Hepatocyte (in vitro differentiated cells): Measurements from ENCODE around the gene LCE1C. TPM values are rescaled to one million over a fixed set of nuclear protein-coding genes. Genes with fewer than 3 reads are reported as not detected.

Experiments
- DNase-seq: peaks from one replicate; pipeline ENCODE4 v3.0.0-alpha.2; 2016; ENCODE audit warnings: low spot score
- H2AFZ ChIP-seq: fragments of 200-600 bp; sonication (generic); 2 replicates; pipeline ENCODE4 v1.6.0; 2016; ENCODE audit warnings: antibody characterized with exemption, mild to moderate bottlenecking
- H3K27ac ChIP-seq: fragments of 200-600 bp; sonication (generic); 2 replicates; pipeline ENCODE4 v1.5.1; 2016; ENCODE audit warnings: mild to moderate bottlenecking
- H3K27me3 ChIP-seq: fragments of 200-600 bp; sonication (generic); 2 replicates; pipeline ENCODE4 v1.6.1; 2016
- H3K36me3 ChIP-seq: fragments of 200-600 bp; sonication (generic); replicated peaks from 2 replicates; pipeline ENCODE4 v1.5.1; 2016; ENCODE audit warnings: low read depth; ENCODE audit not compliant: insufficient read depth
- H3K4me1 ChIP-seq: fragments of 200-600 bp; sonication (generic); 2 replicates; pipeline ENCODE4 v1.5.1; 2016; ENCODE audit warnings: mild to moderate bottlenecking, moderate library complexity; ENCODE audit not compliant: insufficient read depth
- H3K4me2 ChIP-seq: fragments of 200-600 bp; sonication (generic); 2 replicates; pipeline ENCODE4 v1.6.0; 2016
- H3K4me3 ChIP-seq: fragments of 200-600 bp; sonication (generic); 2 replicates; pipeline ENCODE4 v1.5.1; 2016; ENCODE audit warnings: mild to moderate bottlenecking
- H3K79me2 ChIP-seq: fragments of 200-600 bp; sonication (generic); 2 replicates; pipeline ENCODE4 v1.6.0; 2017; ENCODE audit warnings: mild to moderate bottlenecking
- H3K9me2 ChIP-seq: fragments of 200-600 bp; sonication (generic); replicated peaks from 2 replicates; pipeline ENCODE4 v1.6.0; 2017; ENCODE audit warnings: mild to moderate bottlenecking; ENCODE audit not compliant: insufficient read depth
- H3K9me3 ChIP-seq: fragments of 200-600 bp; sonication (generic); 2 replicates; pipeline ENCODE4 v1.5.1; 2016; ENCODE audit warnings: low read depth, mild to moderate bottlenecking
- H4K20me1 ChIP-seq: fragments of 200-600 bp; sonication (generic); 2 replicates; pipeline ENCODE4 v1.6.0; 2016; ENCODE audit warnings: mild to moderate bottlenecking; ENCODE audit not compliant: insufficient read depth, poor library complexity, severe bottlenecking
- CTCF ChIP-seq: fragments of 200-600 bp; sonication (generic); IDR thresholded peaks from 2 replicates; pipeline ENCODE4 v1.5.1; 2016; ENCODE audit warnings: antibody characterized with exemption, mild to moderate bottlenecking; ENCODE audit not compliant: poor library complexity
- EZH2 ChIP-seq: fragments of 200-600 bp; sonication (generic); IDR thresholded peaks from 2 replicates; pipeline ENCODE4 v1.6.1; 2016; ENCODE audit warnings: antibody characterized with exemption, mild to moderate bottlenecking, borderline replicate concordance
- EZH2phosphoT487 ChIP-seq: fragments of 200-600 bp; sonication (generic); IDR thresholded peaks from one replicate; pipeline ENCODE4 v1.6.1; 2018; ENCODE audit warnings: antibody characterized with exemption, mild to moderate bottlenecking, low read depth, moderate library complexity; ENCODE audit not compliant: unreplicated experiment, severe bottlenecking
- WGBS: methylation state at CpG from one replicate; pipeline ENCODE4 v1.1.6; 2016; ENCODE audit warnings: low lambda C conversion rate; ENCODE audit errors: missing lambda C conversion rate; 5-methylcytosine and 5-hydroxymethylcytosine counted together
- polyA plus RNA-seq: library from polyadenylated mRNA; unstranded; fragments of >200 nt; fragmentation: Nextera tagmentation; extraction: Ambion mirVana; gene quantifications from 2 replicates; pipeline ENCODE4 v1.2.1, GENCODE V29; 2016
- total RNA-seq: library from RNA; depleted of rRNA; stranded (reverse); fragments of >200 nt; gene quantifications from 2 replicates; pipeline ENCODE4 v1.2.3, GENCODE V29; 2014

LCE1C gene
- total and polyA plus RNA-seq, 2 experiments from 2014 or later, result not detected

DNA sequence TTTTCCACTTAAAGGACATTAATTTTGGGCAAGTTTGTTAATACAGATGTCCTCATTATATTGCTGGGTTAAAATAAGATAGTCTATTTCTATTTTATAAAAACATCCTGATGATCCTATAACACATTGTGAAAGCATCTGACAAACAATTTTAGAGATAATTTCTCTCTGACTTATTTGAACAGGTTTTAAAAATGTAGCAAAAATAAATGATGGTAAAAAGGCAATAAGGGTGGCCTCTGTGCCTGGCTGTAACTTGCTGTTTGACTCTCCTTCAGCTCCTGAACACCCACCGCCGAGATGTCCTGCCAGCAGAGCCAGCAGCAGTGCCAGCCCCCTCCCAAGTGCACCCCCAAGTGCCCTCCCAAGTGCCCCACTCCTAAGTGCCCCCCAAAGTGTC lies 20.7 kb upstream of the LCE1C start, which contains the start of gene LCE1A:
Gene LCE1A, plus strand, starts transcription at position 301 of the 400 bp plus-strand sequence. Its CDS starts 0 bp downstream, at position 301.
- DNase-seq, result no peak
- Histone ChIP-seq H3K27ac (no peak within 1 kb of the TSS), H3K9me3 (no peaks in the 10 kb centered on the region), H3K79me2 (no peaks in the 10 kb centered on the region), H3K4me3 (no peak within 1 kb of the TSS), H3K36me3 (no peaks in the 10 kb centered on the region), H2AFZ (no peak within 1 kb of the TSS), H4K20me1 (no peaks in the 10 kb centered on the region), H3K4me1 (no peaks in the 10 kb centered on the region), H3K9me2 (no peaks in the 10 kb centered on the region), H3K4me2 (no peak within 1 kb of the TSS), H3K27me3 (no peaks in the 10 kb centered on the region)
- TF ChIP-seq EZH2 (no peak), CTCF (no peak), EZH2phosphoT487 (no peak)
- WGBS, result 63% methylated on average over 2 of the region's 2 CpGs

GRCh38 chr1:152824964-152825363 lies 18.5 kb upstream of the LCE1C start:
- H3K4me2 ChIP-seq, result no peak overlapping the region
- H3K36me3 ChIP-seq, result no peaks in the 10 kb centered on the region
- H2AFZ ChIP-seq, result no peak overlapping the region
- H3K27ac ChIP-seq, result no peak overlapping the region
- H3K4me1 ChIP-seq, result no peaks in the 10 kb centered on the region
- H3K4me3 ChIP-seq, result no peak overlapping the region
- H3K79me2 ChIP-seq, result no peaks in the 10 kb centered on the region
- DNase-seq, result no peak
- H3K9me3 ChIP-seq, result no peaks in the 10 kb centered on the region
- no peaks in the 10 kb centered on the region for H3K9me2 ChIP-seq
- TF ChIP-seq CTCF, result no peak
- TF ChIP-seq EZH2phosphoT487, result no peak
- no peaks in the 10 kb centered on the region for H4K20me1 ChIP-seq
- H3K27me3 ChIP-seq, result no peaks in the 10 kb centered on the region

- Histone ChIP-seq H2AFZ (no peak overlapping the region), H4K20me1 (no peaks in the 10 kb centered on the region), H3K4me3 (no peak overlapping the region), H3K9me3 (no peaks in the 10 kb centered on the region), H3K4me1 (no peaks in the 10 kb centered on the region), H3K79me2 (no peaks in the 10 kb centered on the region), H3K27me3 (no peaks in the 10 kb centered on the region), H3K27ac (no peak overlapping the region), H3K36me3 (no peaks in the 10 kb centered on the region), H3K9me2 (no peaks in the 10 kb centered on the region), H3K4me2 (no peak overlapping the region)
- no peak for DNase-seq
- TF ChIP-seq CTCF, result no peak
- TF ChIP-seq EZH2phosphoT487, result no peak
- no peak for TF ChIP-seq EZH2
- 28% methylated on average over 5 of the region's 5 CpGs for WGBS
Measured at GRCh38 chr1:152823294-152823693, 16.8 kb upstream of the LCE1C start.

DNA sequence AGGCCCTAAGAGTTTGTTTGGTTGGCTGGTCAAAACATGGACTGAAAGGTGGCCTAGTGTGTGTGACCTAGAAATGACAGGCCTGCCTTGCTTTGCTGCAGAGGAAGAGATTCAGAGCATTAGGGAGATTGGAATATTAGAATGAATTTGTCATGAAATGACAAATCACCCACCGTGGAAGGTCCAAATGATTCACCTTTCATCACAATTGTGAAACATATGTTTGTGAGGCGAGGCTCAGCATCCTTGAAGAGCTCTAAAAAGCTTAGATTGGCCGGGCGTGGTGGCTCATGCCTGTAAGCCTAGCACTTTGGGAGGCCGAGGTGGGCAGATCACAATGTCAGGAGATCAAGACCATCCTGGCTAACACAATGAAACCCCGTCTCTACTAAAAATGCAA lies 10.9 kb upstream of the LCE1C start:
- 70% methylated on average over 6 of the region's 6 CpGs for WGBS

More for the DNA sequence above, 10.9 kb upstream of the LCE1C start:
- no peaks in the 10 kb centered on the region for H3K9me3 ChIP-seq
- DNase-seq, result no peak
- no peaks in the 10 kb centered on the region for H3K79me2 ChIP-seq
- no peaks in the 10 kb centered on the region for H3K27me3 ChIP-seq
- H3K36me3 ChIP-seq, result no peaks in the 10 kb centered on the region
- TF ChIP-seq EZH2phosphoT487, result no peak
- no peak for TF ChIP-seq EZH2
- no peak for TF ChIP-seq CTCF
- H3K27ac ChIP-seq, result no peak overlapping the region
- no peaks in the 10 kb centered on the region for H4K20me1 ChIP-seq
- H3K4me1 ChIP-seq, result no peaks in the 10 kb centered on the region
- H3K4me2 ChIP-seq, result no peak overlapping the region
- no peaks in the 10 kb centered on the region for H3K9me2 ChIP-seq
- H3K4me3 ChIP-seq, result no peak overlapping the region
- H2AFZ ChIP-seq, result no peak overlapping the region
